A549 treated with Hydrocortisone at 1 μM for 4 hours (cell line): Measurements from ENCODE around the gene PFDN1. TPM values are rescaled to one million over a fixed set of nuclear protein-coding genes. Genes with fewer than 3 reads are reported as not detected.

Source experiments
- total RNA-seq: library from RNA; stranded (reverse); fragments of 200-300 nt; extraction: Qiagen RNA extraction; gene quantifications from 5 replicates; pipeline ENCODE4 v1.2.3, GENCODE V29; 2022

PFDN1 gene, protein sequence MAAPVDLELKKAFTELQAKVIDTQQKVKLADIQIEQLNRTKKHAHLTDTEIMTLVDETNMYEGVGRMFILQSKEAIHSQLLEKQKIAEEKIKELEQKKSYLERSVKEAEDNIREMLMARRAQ
- 89.7 to 116 TPM (median 93.3 TPM) in 5 replicates for total RNA-seq

DNA sequence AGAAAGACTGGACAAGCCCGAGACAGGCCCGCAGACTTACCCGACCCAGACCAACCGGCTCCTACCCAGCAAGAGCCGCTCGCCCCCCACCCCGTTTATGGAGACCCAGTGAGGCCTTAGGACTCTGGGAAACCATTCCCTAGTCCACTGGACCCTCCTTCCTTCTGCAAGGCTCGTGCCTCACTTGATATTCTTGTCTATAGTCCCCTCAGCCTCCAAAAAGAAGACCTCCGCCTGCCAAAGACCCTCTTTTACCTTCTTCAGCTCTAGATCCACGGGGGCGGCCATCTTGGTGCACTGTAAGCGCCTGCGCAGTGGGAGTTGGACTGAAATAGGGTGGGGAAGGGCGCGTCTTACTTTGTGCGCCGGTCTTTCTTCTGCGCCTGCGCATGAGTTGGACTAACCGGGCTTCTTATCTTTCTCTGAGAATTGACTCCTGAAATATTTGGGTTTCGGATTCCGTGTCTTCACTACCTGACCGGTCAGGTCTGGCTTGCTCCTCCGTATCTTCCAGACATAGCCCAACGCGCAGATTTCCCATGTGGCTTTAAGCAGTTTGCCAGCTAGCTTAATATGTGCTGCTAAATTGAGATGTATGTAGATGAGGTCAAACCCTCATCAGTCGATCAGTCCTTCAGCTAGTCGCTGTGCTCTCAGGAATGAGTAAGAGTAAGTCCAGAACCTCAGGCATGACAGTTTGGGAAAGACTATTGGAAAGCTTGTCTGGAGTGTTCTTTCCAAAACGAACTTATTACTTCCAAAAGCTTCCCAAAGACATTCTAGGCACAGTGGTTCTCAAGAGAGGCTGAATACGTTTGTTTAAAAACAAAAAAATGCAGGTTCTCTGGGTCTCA is at the start of gene PFDN1:
Gene PFDN1 (minus strand): TSS at position 316 of the 854 bp plus-strand sequence. CDS start 28 bp downstream, at position 288.

DNA sequence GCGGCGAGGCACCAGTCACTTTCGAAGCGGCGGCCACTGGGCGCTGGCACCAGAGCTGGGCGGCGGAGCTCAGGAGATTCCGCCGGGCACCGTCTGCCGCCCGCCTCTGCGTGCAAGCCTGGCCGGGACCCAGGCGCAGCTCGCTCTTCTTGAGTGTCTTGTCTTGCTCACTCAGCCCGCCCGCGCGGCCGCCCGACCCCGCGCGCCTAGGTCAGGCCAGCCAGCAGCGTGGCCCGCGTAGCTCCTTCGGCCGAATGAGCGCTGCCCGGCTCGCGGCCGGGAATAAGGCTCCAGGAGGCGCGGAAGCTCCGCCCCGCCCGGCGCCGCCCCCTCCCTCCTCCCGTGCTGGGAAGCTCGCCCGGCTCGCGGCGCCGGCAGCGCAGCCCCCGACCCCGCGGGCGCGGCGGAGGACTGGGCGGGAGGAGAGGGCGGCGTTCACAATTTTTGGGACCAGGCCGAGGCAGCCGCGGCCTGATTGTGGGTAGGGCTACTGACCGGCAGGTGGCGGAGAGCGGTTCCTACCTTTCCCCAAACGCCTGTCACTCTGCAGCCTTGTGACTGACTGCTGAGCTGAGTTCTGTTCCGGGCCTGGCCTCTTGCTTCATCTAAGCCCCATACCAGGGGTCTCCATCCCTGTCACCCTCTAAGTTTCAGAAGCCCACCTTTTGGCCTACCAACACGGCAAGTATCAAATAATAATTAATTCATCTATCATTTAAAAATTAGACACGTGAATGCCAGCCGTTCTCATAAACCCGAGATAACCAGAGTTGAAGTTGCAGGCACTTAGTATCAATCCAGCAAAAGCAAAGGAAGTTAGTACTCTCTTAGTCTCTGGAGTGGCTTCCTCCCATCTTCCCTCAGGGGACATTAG is 43.7 kb upstream of the PFDN1 start, which contains the start of gene HBEGF:
Gene HBEGF (minus strand): TSS at position 256 of the 874 bp plus-strand sequence. CDS start 275 bp downstream, outside the sequence.

Other genes starting within 250 kb of the PFDN1 start
- gene PURA, start 189.0 kb downstream of the PFDN1 start, total RNA-seq, result 4.6 to 6.2 TPM (median 4.8 TPM) in 5 replicates
- 0.82 to 1.1 TPM (median 0.97 TPM) in 5 replicates for gene IGIP, start 177.2 kb downstream of the PFDN1 start, total RNA-seq
- gene CYSTM1, start 127.9 kb downstream of the PFDN1 start, total RNA-seq, result 158 to 213 TPM (median 174 TPM) in 5 replicates
- 5.6 to 7.5 TPM (median 6.5 TPM) in 5 replicates for gene HBEGF, start 43.5 kb upstream of the PFDN1 start, total RNA-seq
- 0.02 TPM in 1 of 5 replicates, not detected in the others for gene SLC4A9, start 57.1 kb upstream of the PFDN1 start, total RNA-seq
- gene ANKHD1, start 98.7 kb upstream of the PFDN1 start, total RNA-seq, result 38.9 to 55.6 TPM (median 49.9 TPM) in 5 replicates
- gene EIF4EBP3, start 244.6 kb upstream of the PFDN1 start, total RNA-seq, result 0.39 to 3.0 TPM (median 1.8 TPM) in 5 replicates